ENCODE data around the gene TMC6.

The TMC6 gene

DNA sequence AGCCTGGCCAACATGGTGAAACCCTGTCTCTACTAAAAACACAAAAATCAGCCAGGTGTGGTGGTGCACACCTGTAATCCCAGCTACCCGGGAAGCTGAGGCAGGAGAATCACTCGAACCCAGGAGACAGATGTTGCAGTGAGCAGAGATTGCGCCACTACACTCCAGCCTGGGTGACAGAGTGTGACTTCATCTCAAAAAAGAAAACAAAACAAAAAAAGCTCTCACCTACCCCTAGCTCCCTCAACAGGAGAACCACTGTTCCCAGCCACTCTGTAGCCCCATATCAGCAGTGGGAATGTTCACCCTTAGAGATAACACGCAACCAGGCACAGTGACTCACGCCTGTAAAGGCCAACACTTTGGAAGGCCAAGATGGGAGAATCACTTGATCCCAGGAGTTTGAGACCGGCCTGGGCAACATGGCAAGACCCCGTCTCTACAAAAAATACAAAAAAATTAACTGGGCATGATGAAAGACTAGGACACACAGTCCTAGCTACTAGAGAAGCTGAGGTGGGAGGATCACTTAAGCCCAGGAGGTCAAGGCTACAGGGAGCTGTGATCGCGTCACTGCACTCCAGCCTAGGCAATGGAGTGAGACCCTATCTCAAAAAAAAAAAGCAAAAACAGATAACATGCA is 7.4 kb upstream of the TMC6 start:
- no peak for DNase-seq (ENCODE audit: low read depth)

DNA sequence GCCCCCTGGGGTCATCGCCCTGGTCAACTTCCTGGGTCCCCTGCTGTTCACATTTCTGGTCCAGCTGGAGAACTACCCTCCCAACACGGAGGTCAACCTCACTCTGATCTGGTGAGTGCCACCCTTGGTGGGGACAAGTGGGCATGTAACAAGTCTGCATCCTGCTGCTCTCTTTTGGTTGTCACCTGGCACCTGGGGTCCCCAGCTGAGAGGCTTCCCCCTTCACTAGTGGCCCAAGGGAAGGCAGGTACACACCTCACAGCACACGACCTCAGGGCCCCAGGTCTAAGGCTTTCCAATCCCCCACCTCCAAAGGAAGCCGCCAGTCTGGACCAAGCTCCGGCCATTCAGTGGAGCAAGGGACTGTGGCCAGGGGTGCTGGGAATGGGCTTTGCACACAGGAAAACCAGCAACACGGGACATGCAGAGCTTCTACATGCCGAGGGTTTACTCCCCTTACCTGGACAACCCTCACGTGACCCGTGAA is 6.4 kb upstream of the TMC6 start:
- DNase-seq (ENCODE audit: low read depth): no peak

DNA sequence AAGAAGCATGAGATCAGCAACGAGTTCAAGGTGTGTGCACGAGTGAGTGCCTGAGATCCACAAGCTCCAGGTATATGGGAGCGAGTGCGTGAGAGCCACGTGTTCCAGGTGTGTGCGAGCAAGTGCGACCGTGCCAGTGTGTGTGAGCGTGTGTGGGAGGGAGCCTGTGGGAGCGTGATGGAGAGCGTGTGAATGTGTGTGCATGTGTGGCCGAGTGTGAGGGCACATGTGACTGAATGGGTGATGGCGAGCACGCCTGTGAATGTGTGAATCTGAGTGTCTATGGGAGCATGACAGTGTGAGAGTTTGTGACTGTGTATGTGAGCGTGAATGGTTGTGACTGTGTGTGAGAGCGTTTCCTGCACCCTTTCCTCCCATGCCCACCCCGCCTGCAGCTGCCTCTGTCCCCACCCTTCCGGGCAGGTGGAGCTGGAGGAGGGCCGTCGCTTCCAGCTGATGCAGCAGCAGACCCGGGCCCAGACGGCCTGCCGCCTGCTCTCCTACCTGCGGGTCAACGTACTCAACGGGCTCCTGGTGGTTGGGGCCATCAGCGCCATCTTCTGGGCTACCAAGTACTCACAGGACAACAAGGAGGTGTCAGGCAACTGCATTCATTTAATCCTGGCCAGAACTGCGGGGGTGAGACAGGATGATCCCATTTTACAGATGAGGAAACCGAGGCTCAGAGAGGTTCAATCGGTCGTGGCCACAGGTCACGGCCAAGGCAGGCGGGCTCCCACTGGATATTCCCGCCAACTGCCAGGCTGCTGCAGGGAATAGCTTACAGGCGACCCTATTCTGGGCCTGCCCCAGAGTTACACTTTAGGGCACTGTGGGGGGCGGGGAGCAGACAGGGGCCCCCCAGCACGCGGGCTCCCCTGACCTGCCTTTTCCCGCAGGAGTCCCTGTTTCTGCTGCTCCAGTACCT is 5.7 kb upstream of the TMC6 start:
- DNase-seq (ENCODE audit: low read depth): peak; percentile 29

DNA sequence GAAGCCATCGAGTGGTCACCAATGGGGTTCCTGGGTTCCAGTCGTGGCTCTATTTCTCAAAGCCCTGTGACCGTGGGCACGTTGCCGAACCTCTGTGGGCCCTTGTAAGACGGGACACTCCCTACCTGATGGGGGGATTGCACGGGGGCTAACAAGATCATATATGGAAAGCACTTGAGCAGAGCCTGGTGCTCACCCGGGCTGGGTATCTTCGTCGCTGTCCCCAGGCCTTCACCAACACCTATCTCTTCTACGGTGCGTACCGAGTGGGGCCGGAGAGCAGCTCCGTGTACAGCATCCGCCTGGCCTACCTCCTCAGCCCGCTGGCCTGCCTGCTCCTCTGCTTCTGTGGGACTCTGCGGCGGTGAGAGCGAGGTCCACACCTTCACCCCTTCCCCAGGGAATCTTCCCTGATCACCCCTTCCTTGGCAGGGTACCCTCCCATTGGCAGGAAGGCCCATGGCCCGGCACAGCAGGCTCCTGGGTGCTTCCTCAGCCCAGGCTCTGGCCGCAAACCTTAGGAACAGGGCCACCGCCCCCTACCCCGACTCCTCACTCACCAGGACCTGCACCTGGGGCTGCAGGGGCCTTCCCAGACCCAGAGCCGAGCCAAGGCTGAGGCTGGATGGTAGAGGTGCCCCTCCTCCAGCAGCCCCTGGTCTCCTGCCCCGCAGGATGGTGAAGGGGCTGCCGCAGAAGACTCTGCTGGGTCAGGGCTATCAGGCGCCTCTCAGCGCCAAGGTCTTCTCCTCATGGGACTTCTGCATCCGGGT is 4.8 kb upstream of the TMC6 start:
- no peak for DNase-seq (ENCODE audit: low read depth)

DNA sequence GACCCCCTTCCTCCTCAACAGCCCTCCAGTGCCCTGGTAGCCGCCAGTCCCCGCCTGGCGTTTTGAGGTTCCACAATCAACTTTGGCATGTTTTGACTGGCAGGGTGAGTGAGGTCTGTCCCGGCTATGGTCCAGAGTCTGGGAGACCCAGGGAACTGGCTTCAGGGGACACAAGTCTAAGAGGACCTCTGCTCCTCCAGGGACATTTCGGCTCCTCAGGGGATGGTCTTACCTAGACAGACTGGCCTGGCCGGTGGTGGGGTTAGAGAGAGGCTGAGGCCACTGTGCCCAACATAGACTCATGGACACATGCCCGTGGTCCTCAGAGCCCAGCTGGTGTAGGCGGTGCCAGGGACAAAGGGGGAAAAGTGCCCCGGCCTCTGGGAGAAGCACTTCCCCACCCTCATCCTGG is 4.2 kb upstream of the TMC6 start:
- no peak for DNase-seq (ENCODE audit: low read depth)

- DNase-seq (ENCODE audit: low read depth): no peak
Measured at GRCh38 chr17:78132084-78132676, 3.6 kb upstream of the TMC6 start.

DNA sequence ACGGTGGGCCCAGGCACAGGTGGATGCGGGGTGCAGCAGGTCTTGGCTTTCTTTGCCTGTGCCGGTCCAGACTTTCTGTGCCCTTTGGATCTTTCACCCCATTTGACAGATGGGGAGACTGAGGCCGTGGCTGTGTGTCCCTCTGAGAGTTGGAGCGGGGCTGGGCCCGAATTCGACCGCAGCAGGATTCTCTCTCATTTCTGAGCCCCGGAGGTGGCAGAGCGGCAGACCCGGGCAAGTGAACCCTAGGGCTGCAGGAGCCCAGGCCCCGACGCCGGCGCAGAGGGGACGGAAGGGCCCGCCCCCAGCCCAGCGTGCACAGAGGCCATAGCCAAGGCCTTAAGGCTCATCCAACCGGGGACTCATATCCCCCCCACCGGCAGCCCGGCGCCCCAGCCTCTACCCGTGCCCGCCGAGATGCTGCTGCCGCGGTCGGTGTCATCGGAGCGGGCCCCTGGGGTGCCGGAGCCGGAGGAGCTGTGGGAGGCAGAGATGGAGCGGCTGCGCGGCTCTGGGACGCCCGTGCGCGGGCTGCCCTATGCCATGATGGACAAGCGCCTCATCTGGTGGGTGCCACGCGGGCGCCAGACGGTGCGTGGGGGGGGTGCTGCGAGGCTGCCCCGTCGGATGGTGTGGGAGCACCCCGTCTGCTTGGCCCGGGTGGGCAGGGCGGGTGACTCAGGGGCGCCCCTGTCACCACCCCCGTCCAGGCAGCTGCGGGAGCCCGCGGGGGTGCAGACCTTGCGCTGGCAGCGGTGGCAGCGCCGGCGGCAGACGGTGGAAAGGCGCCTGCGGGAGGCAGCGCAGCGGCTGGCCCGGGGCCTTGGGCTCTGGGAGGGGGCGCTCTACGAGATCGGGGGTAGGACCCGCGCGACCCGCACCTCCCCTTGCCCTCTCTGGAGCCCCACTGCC is 2.9 kb upstream of the TMC6 start:
- DNase-seq (ENCODE audit: low read depth): no peak

GRCh38 chr17:78130437-78131101 is 2.0 kb upstream of the TMC6 start, which contains the start of gene TMC8:
Gene TMC8 (plus strand): TSS chr17:78130771. CDS start chr17:78131589, 818 bp downstream.
- DNase-seq (ENCODE audit: low read depth): no peak

GRCh38 chr17:78130090-78130436 is 1.5 kb upstream of the TMC6 start:
- no peak for DNase-seq (ENCODE audit: low read depth)

- no peak for DNase-seq (ENCODE audit: low read depth)
Measured at GRCh38 chr17:78129351-78130089, 965 bp upstream of the TMC6 start.

DNA sequence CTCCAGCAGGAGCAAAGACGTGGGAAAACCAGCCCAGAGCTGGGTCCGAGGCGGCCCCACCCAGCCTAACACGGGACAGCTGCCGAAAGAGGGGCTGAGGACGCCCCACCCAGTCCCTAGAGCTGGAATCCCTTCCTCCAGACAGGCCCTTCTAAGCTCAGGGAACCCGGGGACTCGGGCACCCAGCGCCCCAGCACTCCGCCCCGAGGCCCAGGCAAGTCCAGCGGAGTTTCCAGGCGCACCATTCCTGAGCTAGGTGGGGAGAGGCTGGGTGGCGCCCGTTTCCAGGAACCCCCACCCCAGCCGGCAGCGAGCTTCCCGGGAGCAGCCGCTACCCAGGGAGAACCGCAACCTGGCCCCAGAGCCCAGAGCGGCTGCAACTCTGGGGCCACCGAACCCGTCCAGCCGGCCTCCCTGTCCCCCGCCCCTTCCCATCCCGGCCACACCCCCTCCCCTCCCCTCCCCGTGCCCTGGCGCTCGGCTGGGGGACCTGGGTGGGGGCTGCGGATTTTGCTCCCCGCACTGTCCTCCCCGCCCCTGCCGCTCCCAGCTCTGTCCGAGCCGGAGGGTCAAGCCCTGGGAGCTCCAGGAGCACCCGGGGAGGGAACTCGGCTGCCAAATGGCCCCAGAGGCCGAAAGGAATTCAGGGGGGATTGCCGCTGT is 536 bp downstream of the TMC6 start:
- DNase-seq (ENCODE audit: low read depth): no peak

- DNase-seq (ENCODE audit: low read depth): no peak
Measured at GRCh38 chr17:78127239-78127887, 1.2 kb downstream of the TMC6 start.

DNA sequence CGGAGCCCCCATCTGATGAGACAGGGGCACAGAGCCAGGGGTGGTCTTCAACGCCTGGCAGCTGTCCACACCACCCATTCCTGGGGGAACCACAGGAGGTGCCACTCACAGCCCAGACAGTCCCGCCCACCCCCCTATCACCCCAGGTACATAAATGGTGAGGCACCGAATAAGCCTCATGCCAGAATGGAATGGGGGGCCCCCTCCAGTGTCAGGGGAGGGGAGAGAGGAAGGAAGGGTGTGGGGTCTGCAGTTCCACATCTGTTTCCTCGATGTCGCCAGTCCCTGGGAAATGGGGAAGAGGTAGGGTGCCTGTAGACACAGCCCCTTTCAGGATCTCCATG is 1.7 kb downstream of the TMC6 start:
- no peak for DNase-seq (ENCODE audit: low read depth)

- DNase-seq (ENCODE audit: low read depth): no peak
Measured at GRCh38 chr17:78125976-78126894, 2.3 kb downstream of the TMC6 start.

GRCh38 chr17:78125138-78125913 is 3.2 kb downstream of the TMC6 start:
- DNase-seq (ENCODE audit: low read depth): no peak

DNA sequence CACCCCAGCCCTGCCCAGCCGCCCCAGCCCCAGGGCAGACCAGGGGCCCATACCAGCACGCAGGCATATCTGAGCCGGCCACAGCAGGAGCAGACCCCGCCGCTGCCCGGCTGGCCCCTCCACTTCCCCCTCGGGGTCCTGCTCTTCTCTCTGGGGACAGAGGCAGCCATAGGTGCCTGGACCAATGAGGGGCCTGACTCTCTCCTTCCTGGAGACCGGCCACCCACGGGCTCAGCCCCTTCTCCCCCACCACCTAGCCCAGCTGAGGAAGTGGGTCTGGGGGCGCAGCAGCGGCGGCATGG is 3.8 kb downstream of the TMC6 start:
- no peak for DNase-seq (ENCODE audit: low read depth)
